HCT116 (cell line): ENCODE measurements around the gene MYO1A. TPM values are rescaled to one million over a fixed set of nuclear protein-coding genes. Genes with fewer than 3 reads are reported as not detected.

Source experiments
- ATAC-seq: fragments of 200-7000 bp; cut with Tn5 transposase; 2 replicates; pipeline ENCODE4 v1.9.1; 2020; ENCODE audit warnings: mild to moderate bottlenecking, moderate library complexity
- BruUV-seq: library from RNA; stranded (reverse); fragments of 400-500 nt; replicated peaks from 2 replicates; lab custom pipeline; 2021; lab: Mats Ljungman, UMichigan
- CTCF ChIA-PET: fragments of 300-600 bp; sonication (Branson Sonifier 250); formaldehyde crosslinking; loops from one replicate; lab custom pipeline; 2021; ENCODE audit warnings: antibody characterized with exemption; lab: Charles Lee
- POLR2A ChIA-PET: fragments of 300-600, 350-600 bp; sonication (Branson Sonifier 250); formaldehyde crosslinking; loops from one replicate; lab custom pipeline; 2021; ENCODE audit warnings: antibody characterized with exemption; lab: Charles Lee
- RAD21 ChIA-PET, 2 experiments: fragments of 300-600 bp; sonication (Branson Sonifier 250); formaldehyde crosslinking; loops; one replicate each; lab custom pipeline; 2023; ENCODE audit warnings: low total read pairs in 2 of 2; ENCODE audit not compliant: uncharacterized antibody in 2 of 2, unreplicated experiment in 2 of 2, low non-redundant PET in 1 of 2; lab: Charles Lee
- DNase-seq: peaks from one replicate; pipeline ENCODE4 v3.0.0-alpha.2; 2010; ENCODE audit warnings: low read depth, low spot score
- H2AFZ ChIP-seq: fragments of 200-600 bp; shearing (Covaris generic), sonication (generic); 2 replicates; pipeline ENCODE4 v1.6.1; 2017; ENCODE audit warnings: low read depth, mixed run types, mixed read lengths, antibody characterized with exemption, low read length; ENCODE audit not compliant: poor library complexity, severe bottlenecking
- H3K27ac ChIP-seq: 2 replicates; pipeline ENCODE4 v1.5.1; 2012; ENCODE audit warnings: low read depth, low read length
- H3K27me3 ChIP-seq: fragments of 200-600 bp; sonication (generic); 2 replicates; pipeline ENCODE4 v1.6.1; 2016; ENCODE audit warnings: mixed run types, low read length, mixed read lengths; ENCODE audit not compliant: insufficient read depth
- H3K36me3 ChIP-seq, 2 experiments: fragments of 200-500 bp in 1 of 2; fragments of 200-600 bp in 1 of 2; sonication (Bioruptor generic) in 1 of 2; sonication (generic) in 1 of 2; 2 replicates each; pipeline versions ENCODE4 v1.5.1 to v1.6.1; 2014 to 2016; ENCODE audit warnings: low read length in 2 of 2, inconsistent platforms in 1 of 2, mixed read lengths in 1 of 2, mixed run types in 1 of 2; ENCODE audit not compliant: insufficient read depth in 2 of 2, control insufficient read depth in 1 of 2
- H3K4me1 ChIP-seq, 2 experiments: fragments of 200-600 bp in 1 of 2; sonication (generic) in 1 of 2; 2 replicates each; pipeline versions ENCODE4 v1.5.1 to v1.6.1; 2012 to 2017; ENCODE audit warnings: low read length in 2 of 2, inconsistent platforms in 1 of 2, mild to moderate bottlenecking in 1 of 2, mixed read lengths in 1 of 2, mixed run types in 1 of 2, moderate library complexity in 1 of 2; ENCODE audit not compliant: insufficient read depth in 2 of 2, control insufficient read depth in 1 of 2
- H3K4me2 ChIP-seq: fragments of 200-600 bp; sonication (generic); 2 replicates; pipeline ENCODE4 v1.6.1; 2017; ENCODE audit warnings: mixed run types, low read length, mixed read lengths
- H3K4me3 ChIP-seq, 2 experiments: fragments of 200-600 bp in 1 of 2; sonication (generic) in 1 of 2; replicated peaks in 1 of 2; 2 replicates each; pipeline ENCODE4 v1.5.1; 2011 to 2016; ENCODE audit warnings: low read length in 2 of 2, control low read depth in 1 of 2, low read depth in 1 of 2, mild to moderate bottlenecking in 1 of 2, mixed read lengths in 1 of 2, mixed run types in 1 of 2
- H3K79me2 ChIP-seq: fragments of 200-600 bp; sonication (generic); 2 replicates; pipeline ENCODE4 v1.6.1; 2017; ENCODE audit warnings: mild to moderate bottlenecking, mixed run types, low read length, moderate library complexity, mixed read lengths; ENCODE audit not compliant: insufficient read depth
- H3K9ac ChIP-seq: fragments of 200-600 bp; sonication (generic); 2 replicates; pipeline ENCODE4 v1.6.1; 2016; ENCODE audit warnings: low read length, mixed read lengths
- H3K9me2 ChIP-seq: fragments of 200-600 bp; sonication (generic), shearing (Covaris generic); 2 replicates; pipeline ENCODE4 v1.6.1; 2017; ENCODE audit warnings: mixed run types, mild to moderate bottlenecking, moderate library complexity; ENCODE audit not compliant: insufficient read depth
- H3K9me3 ChIP-seq, 2 experiments: fragments of 200-500 bp in 1 of 2; fragments of 200-600 bp in 1 of 2; sonication (Bioruptor generic) in 1 of 2; sonication (generic) in 1 of 2; 2 replicates each; pipeline ENCODE4 v1.6.1; 2014 to 2017; ENCODE audit warnings: low read length in 2 of 2, mixed read lengths in 2 of 2, inconsistent platforms in 1 of 2, low read depth in 1 of 2, mild to moderate bottlenecking in 1 of 2, mixed run types in 1 of 2, moderate library complexity in 1 of 2; ENCODE audit not compliant: control insufficient read depth in 1 of 2, insufficient read depth in 1 of 2
- H4K20me1 ChIP-seq: fragments of 200-600 bp; sonication (generic), shearing (Covaris generic); 2 replicates; pipeline ENCODE4 v1.6.1; 2017; ENCODE audit warnings: mixed run types, mild to moderate bottlenecking, moderate library complexity; ENCODE audit not compliant: insufficient read depth
- CBX3 ChIP-seq: IDR thresholded peaks from 2 replicates; pipeline ENCODE4 v1.6.1; 2012; ENCODE audit warnings: low read depth
- CEBPB ChIP-seq: IDR thresholded peaks from 2 replicates; pipeline ENCODE4 v1.6.1; 2012; ENCODE audit warnings: low read depth
- EGR1 ChIP-seq: IDR thresholded peaks from 2 replicates; pipeline ENCODE4 v1.6.1; 2012; ENCODE audit warnings: low read depth
- ELF1 ChIP-seq: IDR thresholded peaks from 2 replicates; pipeline ENCODE4 v1.6.1; 2012; ENCODE audit warnings: low read depth, borderline replicate concordance
- EZH2phosphoT487 ChIP-seq: fragments of 200-600 bp; IDR thresholded peaks from 2 replicates; pipeline ENCODE4 v1.6.1; 2018; ENCODE audit warnings: antibody characterized with exemption, borderline replicate concordance
- FOSL1 ChIP-seq: IDR thresholded peaks from 2 replicates; pipeline ENCODE4 v1.6.1; 2012; ENCODE audit warnings: low read depth
- JUND ChIP-seq: IDR thresholded peaks from 2 replicates; pipeline ENCODE4 v1.6.1; 2012
- POLR2A ChIP-seq: IDR thresholded peaks from 2 replicates; pipeline ENCODE4 v1.7.0; 2011; ENCODE audit warnings: borderline replicate concordance; ENCODE audit not compliant: insufficient read depth, insufficient read length; ENCODE audit errors: extremely low read depth
- RAD21 ChIP-seq: IDR thresholded peaks from 2 replicates; pipeline ENCODE4 v1.6.1; 2012; ENCODE audit warnings: low read depth, mild to moderate bottlenecking
- REST ChIP-seq: IDR thresholded peaks from 2 replicates; pipeline ENCODE4 v1.6.1; 2012; ENCODE audit warnings: low read depth
- SIN3A ChIP-seq: IDR thresholded peaks from 2 replicates; pipeline ENCODE4 v1.6.1; 2012; ENCODE audit warnings: low read depth
- SP1 ChIP-seq: IDR thresholded peaks from 2 replicates; pipeline ENCODE4 v1.6.1; 2012; ENCODE audit warnings: low read depth
- SRF ChIP-seq: IDR thresholded peaks from 2 replicates; pipeline ENCODE4 v1.6.1; 2012; ENCODE audit warnings: low read depth
- TCF7L2 ChIP-seq: IDR thresholded peaks from 2 replicates; pipeline ENCODE4 v1.7.0; 2011; ENCODE audit warnings: borderline replicate concordance, inconsistent platforms; ENCODE audit not compliant: insufficient read depth, insufficient read length; ENCODE audit errors: extremely low read depth
- YY1 ChIP-seq: IDR thresholded peaks from 2 replicates; pipeline ENCODE4 v1.6.1; 2011; ENCODE audit warnings: low read length, low read depth, moderate library complexity, mild to moderate bottlenecking; ENCODE audit not compliant: insufficient replicate concordance; ENCODE audit errors: extremely low read depth
- ZNF274 ChIP-seq: fragments of 200-500 bp; sonication (Bioruptor generic); IDR thresholded peaks from 2 replicates; pipeline ENCODE4 v1.6.1; 2014; ENCODE audit warnings: mild to moderate bottlenecking, low read depth, low read length, inconsistent platforms
- intact Hi-C: fragments of 100-400 bp; cut with micrococcal nuclease; formaldehyde crosslinking; loops from 2 replicates; pipeline ENCODE4 v1.10.0; 2022
- total RNA-seq: library from RNA; stranded (reverse); gene quantifications from one replicate; pipeline ENCODE4 v1.2.1, GENCODE V29; 2021; ENCODE audit not compliant: unreplicated experiment
- TF ChIP-seq, protein P1 (sequence below): IDR thresholded peaks from 2 replicates; pipeline ENCODE4 v1.6.1; 2012
- TF ChIP-seq, protein P2 (sequence below), 3 experiments: fragments of 200-600 bp in 1 of 3; sonication (generic) in 1 of 3; IDR thresholded peaks in 2 of 3; conservative IDR thresholded peaks in 1 of 3; 2 replicates each; pipeline ENCODE4 v1.5.1; 2012 to 2017; ENCODE audit warnings: low read depth in 2 of 3, low read length in 2 of 3, antibody characterized with exemption in 1 of 3, borderline replicate concordance in 1 of 3, control low read depth in 1 of 3, mild to moderate bottlenecking in 1 of 3, mixed read lengths in 1 of 3, mixed run types in 1 of 3, moderate library complexity in 1 of 3; ENCODE audit not compliant: insufficient read depth in 1 of 3
- TF ChIP-seq, protein P3 (sequence below): IDR thresholded peaks from 2 replicates; pipeline ENCODE4 v1.6.1; 2012

Gene MYO1A
- total RNA-seq, 1 experiment from 2014 or later, result 0.76 TPM

- Histone ChIP-seq H3K4me2 (no peak overlapping the region), H4K20me1 (no peaks in the 10 kb centered on the region; the same call in none of the 2 replicates), H3K4me1 (no peaks in the 10 kb centered on the region), H2AFZ (no peak overlapping the region), H3K79me2 (no peaks in the 10 kb centered on the region; the same call in 1 of the 2 replicates), H3K9ac (no peak overlapping the region), H3K9me2 (no peaks in the 10 kb centered on the region), H3K4me3 (no peak overlapping the region), H3K27me3 (no peaks in the 10 kb centered on the region), H3K36me3 (peaks cover 12 to 40% of the 10 kb centered on the region in 2 experiments), H3K9me3 (no peaks in the 10 kb centered on the region), H3K27ac (no peak overlapping the region)
- POLR2A ChIA-PET, result no interaction called here
- no TSS peak for BruUV-seq
- intact Hi-C loops, result loop anchor here (5.0 to 10.0 kb wide), 2 partner anchors 219 to 307 kb away; no protein-coding TSS in a partner anchor
- ATAC-seq, result no peak
- no peak for DNase-seq
- TF ChIP-seq REST (no peak), CBX3 (no peak), SP1 (no peak), EGR1 (no peak), TCF7L2 (no peak), SRF (no peak), FOSL1 (no peak), SIN3A (no peak), YY1 (no peak), EZH2phosphoT487 (no peak), ELF1 (no peak), RAD21 (no peak), POLR2A (no peak), JUND (no peak), ZNF274 (no peak), CEBPB (no peak)
- TF ChIP-seq, protein P1, sequence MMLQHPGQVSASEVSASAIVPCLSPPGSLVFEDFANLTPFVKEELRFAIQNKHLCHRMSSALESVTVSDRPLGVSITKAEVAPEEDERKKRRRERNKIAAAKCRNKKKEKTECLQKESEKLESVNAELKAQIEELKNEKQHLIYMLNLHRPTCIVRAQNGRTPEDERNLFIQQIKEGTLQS, result no peak
- TF ChIP-seq, protein P2, sequence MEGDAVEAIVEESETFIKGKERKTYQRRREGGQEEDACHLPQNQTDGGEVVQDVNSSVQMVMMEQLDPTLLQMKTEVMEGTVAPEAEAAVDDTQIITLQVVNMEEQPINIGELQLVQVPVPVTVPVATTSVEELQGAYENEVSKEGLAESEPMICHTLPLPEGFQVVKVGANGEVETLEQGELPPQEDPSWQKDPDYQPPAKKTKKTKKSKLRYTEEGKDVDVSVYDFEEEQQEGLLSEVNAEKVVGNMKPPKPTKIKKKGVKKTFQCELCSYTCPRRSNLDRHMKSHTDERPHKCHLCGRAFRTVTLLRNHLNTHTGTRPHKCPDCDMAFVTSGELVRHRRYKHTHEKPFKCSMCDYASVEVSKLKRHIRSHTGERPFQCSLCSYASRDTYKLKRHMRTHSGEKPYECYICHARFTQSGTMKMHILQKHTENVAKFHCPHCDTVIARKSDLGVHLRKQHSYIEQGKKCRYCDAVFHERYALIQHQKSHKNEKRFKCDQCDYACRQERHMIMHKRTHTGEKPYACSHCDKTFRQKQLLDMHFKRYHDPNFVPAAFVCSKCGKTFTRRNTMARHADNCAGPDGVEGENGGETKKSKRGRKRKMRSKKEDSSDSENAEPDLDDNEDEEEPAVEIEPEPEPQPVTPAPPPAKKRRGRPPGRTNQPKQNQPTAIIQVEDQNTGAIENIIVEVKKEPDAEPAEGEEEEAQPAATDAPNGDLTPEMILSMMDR (IDR thresholded peaks at IDR 0.05 in 2 of 3, conservative IDR thresholded peaks at IDR 0.05 in 1 of 3; ENCODE audit: borderline replicate concordance in 1 of 3, insufficient read depth in 1 of 3, low read depth in 2 of 3, low read length in 2 of 3), result no peak
- TF ChIP-seq, protein P3, sequence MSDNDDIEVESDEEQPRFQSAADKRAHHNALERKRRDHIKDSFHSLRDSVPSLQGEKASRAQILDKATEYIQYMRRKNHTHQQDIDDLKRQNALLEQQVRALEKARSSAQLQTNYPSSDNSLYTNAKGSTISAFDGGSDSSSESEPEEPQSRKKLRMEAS, result no peak
- RAD21 ChIA-PET, result no interaction called here
- CTCF ChIA-PET, result interaction anchor here (1.1 kb wide), 1 partner anchor 56 kb away, joined by 3 read pairs; no protein-coding TSS in a partner anchor
Measured at GRCh38 chr12:57063991-57064685, 14.2 kb upstream of the MYO1A start.
